GM23248 (cell line): ENCODE data around the gene ZSCAN22. TPM values are rescaled to one million over a fixed set of nuclear protein-coding genes. Genes with fewer than 3 reads are reported as not detected.

Experiments
- DNase-seq: peaks from one replicate; pipeline ENCODE4 v3.0.0-alpha.2; 2015
- H2AFZ ChIP-seq: fragments of 200-600 bp; sonication (generic); 2 replicates; pipeline ENCODE4 v1.6.1; 2016; ENCODE audit warnings: antibody characterized with exemption
- H3F3A ChIP-seq: fragments of 200-600 bp; sonication (generic); 2 replicates; pipeline ENCODE4 v1.6.1; 2016; ENCODE audit warnings: mild to moderate bottlenecking, antibody characterized with exemption, mixed run types; ENCODE audit not compliant: insufficient read depth
- H3K27ac ChIP-seq: fragments of 200-600 bp; sonication (generic); 2 replicates; pipeline ENCODE4 v1.5.1; 2016; ENCODE audit warnings: mild to moderate bottlenecking
- H3K27me3 ChIP-seq: fragments of 200-600 bp; sonication (generic); replicated peaks from 2 replicates; pipeline ENCODE4 v1.6.1; 2016; ENCODE audit warnings: mild to moderate bottlenecking; ENCODE audit not compliant: insufficient read depth
- H3K36me3 ChIP-seq: fragments of 200-600 bp; sonication (generic); 2 replicates; pipeline ENCODE4 v1.6.1; 2016; ENCODE audit warnings: low read depth, mild to moderate bottlenecking
- H3K4me1 ChIP-seq: fragments of 200-600 bp; sonication (generic); 2 replicates; pipeline ENCODE4 v1.6.1; 2016; ENCODE audit warnings: mild to moderate bottlenecking; ENCODE audit not compliant: insufficient read depth
- H3K4me2 ChIP-seq: fragments of 200-600 bp; sonication (generic); one replicate; pipeline ENCODE4 v1.6.1; 2016; ENCODE audit warnings: mild to moderate bottlenecking; ENCODE audit not compliant: unreplicated experiment
- H3K4me3 ChIP-seq: fragments of 200-600 bp; sonication (generic); 2 replicates; pipeline ENCODE4 v1.5.1; 2016; ENCODE audit warnings: mild to moderate bottlenecking
- H3K79me2 ChIP-seq: fragments of 200-600 bp; sonication (generic); 2 replicates; pipeline ENCODE4 v1.6.1; 2016; ENCODE audit warnings: mild to moderate bottlenecking; ENCODE audit not compliant: insufficient read depth
- H3K9ac ChIP-seq: fragments of 200-600 bp; sonication (generic); 2 replicates; pipeline ENCODE4 v1.6.1; 2016; ENCODE audit warnings: mild to moderate bottlenecking
- H3K9me2 ChIP-seq: fragments of 200-600 bp; sonication (generic); 2 replicates; pipeline ENCODE4 v1.6.1; 2016; ENCODE audit warnings: mixed run types, mild to moderate bottlenecking, moderate library complexity; ENCODE audit not compliant: insufficient read depth
- H3K9me3 ChIP-seq: fragments of 200-600 bp; sonication (generic); one replicate; pipeline ENCODE4 v1.6.1; 2017; ENCODE audit warnings: low read depth
- H4K20me1 ChIP-seq: fragments of 200-600 bp; sonication (generic); 2 replicates; pipeline ENCODE4 v1.6.0; 2016; ENCODE audit not compliant: insufficient read depth
- EZH2 ChIP-seq: fragments of 200-600 bp; sonication (generic); IDR thresholded peaks from 2 replicates; pipeline ENCODE4 v1.6.1; 2018; ENCODE audit warnings: antibody characterized with exemption, mild to moderate bottlenecking; ENCODE audit not compliant: insufficient read depth, poor library complexity, severe bottlenecking
- EZH2phosphoT487 ChIP-seq: fragments of 200-600 bp; sonication (generic); IDR thresholded peaks from 2 replicates; pipeline ENCODE4 v1.6.1; 2018; ENCODE audit warnings: antibody characterized with exemption, moderate library complexity, mild to moderate bottlenecking, low read depth; ENCODE audit not compliant: insufficient read depth
- WGBS, 2 experiments: methylation state at CpG; one replicate each; pipeline ENCODE4 v1.1.6; 2015 to 2017; ENCODE audit warnings: low lambda C conversion rate in 2 of 2, low coverage in 1 of 2; ENCODE audit errors: missing lambda C conversion rate in 2 of 2; 5-methylcytosine and 5-hydroxymethylcytosine counted together
- in situ Hi-C: fragments of 300-500 bp; cut with MboI; formaldehyde crosslinking; loops from 2 replicates; pipeline ENCODE4 v1.15.0; 2020
- polyA plus RNA-seq: library from polyadenylated mRNA; unstranded; fragments of >200 nt; fragmentation: Nextera tagmentation; extraction: Ambion mirVana; gene quantifications from 2 replicates; pipeline ENCODE4 v1.2.1, GENCODE V29; 2016
- total RNA-seq: library from RNA; depleted of rRNA; stranded (reverse); fragments of >200 nt; shearing (Covaris generic); gene quantifications from 2 replicates; pipeline ENCODE4 v1.2.3, GENCODE V29; 2014; rRNA removed

Gene ZSCAN22
- total RNA-seq: 1.8 and 3.4 TPM in 2 replicates
- polyA plus RNA-seq: 1.5 and 2.1 TPM in 2 replicates

DNA sequence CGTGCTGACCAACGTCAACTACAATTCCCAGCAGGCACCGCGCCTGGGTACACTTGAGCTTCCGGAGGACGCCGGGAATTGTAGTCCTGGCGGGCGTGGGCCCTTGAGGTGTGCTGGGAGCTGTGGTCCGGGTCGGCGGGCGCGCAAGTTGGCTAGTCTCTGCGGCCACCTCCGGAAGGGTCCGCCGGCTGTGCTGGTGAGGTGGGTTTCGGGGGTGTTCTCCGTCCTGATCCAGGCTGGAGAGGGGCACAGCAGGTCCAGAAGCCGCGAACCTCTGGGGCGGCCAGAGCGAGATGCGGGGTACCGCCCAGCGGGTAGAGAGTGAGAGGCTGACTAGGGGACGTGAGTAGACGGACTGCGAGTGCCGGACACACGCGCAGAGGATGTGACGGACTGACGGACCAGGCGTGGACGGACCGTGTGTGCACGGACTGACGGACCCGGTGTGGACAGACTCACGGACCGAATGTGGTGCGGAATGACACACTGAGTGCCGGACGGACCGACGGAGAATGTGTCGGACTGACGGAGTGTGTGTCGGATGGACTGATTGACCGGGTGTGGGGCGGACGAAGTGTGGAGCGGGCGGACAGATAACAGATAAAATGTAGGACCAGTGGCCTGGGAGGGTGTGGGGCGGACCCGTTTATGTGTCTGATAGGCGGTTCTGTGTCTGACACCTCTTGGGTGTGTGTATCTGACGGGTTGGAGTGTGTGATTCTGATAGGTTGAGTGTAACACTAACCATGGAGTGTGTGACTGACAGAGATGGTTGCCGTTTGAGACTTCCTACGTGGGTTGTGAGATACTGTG lies at the start of gene ZSCAN22:
Gene ZSCAN22, plus strand, starts transcription at position 81 of the 813 bp plus-strand sequence. CDS start 7,809 bp downstream, outside the sequence.
- H3K9me3 ChIP-seq: no peaks in the 10 kb centered on the region
- peaks cover 55% of the 10 kb centered on the region for H3K79me2 ChIP-seq
- peak within 1 kb of the TSS; percentile 87 for H3K27ac ChIP-seq
- TF ChIP-seq EZH2phosphoT487: no peak
- TF ChIP-seq EZH2: no peak
- peaks cover 19% of the 10 kb centered on the region for H3K4me1 ChIP-seq
- H3K9me2 ChIP-seq: no peaks in the 10 kb centered on the region
- peak within 1 kb of the TSS; percentile 99 for H3K4me3 ChIP-seq
- 0 to 1% methylated on average over 60 to 62 of the region's 62 CpGs for WGBS, 2 experiments
- H3F3A ChIP-seq: peaks cover 15% of the 10 kb centered on the region
- H2AFZ ChIP-seq: peak within 1 kb of the TSS; percentile 97
- H3K36me3 ChIP-seq: 0 out of 2 replicates have a peak, but pooled peaks cover 3% of the 10 kb centered on the region
- no peaks in the 10 kb centered on the region for H4K20me1 ChIP-seq
- H3K27me3 ChIP-seq: no peaks in the 10 kb centered on the region
- in situ Hi-C loops: no loop called here
- DNase-seq: peak; percentile 100
- H3K4me2 ChIP-seq: peak within 1 kb of the TSS; percentile 90
- H3K9ac ChIP-seq: peak within 1 kb of the TSS; percentile 93

- no peaks in the 10 kb centered on the region for H3K9me3 ChIP-seq
- H3K4me2 ChIP-seq: peak overlapping the region; percentile 75
- peaks cover 16% of the 10 kb centered on the region for H3K36me3 ChIP-seq
- H3K27me3 ChIP-seq: no peaks in the 10 kb centered on the region
- H3K4me3 ChIP-seq: peak overlapping the region; percentile 92
- TF ChIP-seq EZH2 (no peak), EZH2phosphoT487 (no peak)
- H4K20me1 ChIP-seq: no peaks in the 10 kb centered on the region
- in situ Hi-C loops: no loop called here
- peaks cover 13% of the 10 kb centered on the region for H3F3A ChIP-seq
- H3K4me1 ChIP-seq: peaks cover 7% of the 10 kb centered on the region; the same call in 1 of the 2 replicates
- no peaks in the 10 kb centered on the region for H3K9me2 ChIP-seq
- WGBS, 2 experiments: 92 to 96% methylated on average over 7 of the region's 7 CpGs
- H3K9ac ChIP-seq: no peak overlapping the region
- peaks cover 89% of the 10 kb centered on the region for H3K79me2 ChIP-seq
- no peak overlapping the region for H2AFZ ChIP-seq
- DNase-seq: no peak
- H3K27ac ChIP-seq: no peak overlapping the region
Measured at GRCh38 chr19:58277197-58277596, 49.6 kb upstream of the ZSCAN22 start.

DNA sequence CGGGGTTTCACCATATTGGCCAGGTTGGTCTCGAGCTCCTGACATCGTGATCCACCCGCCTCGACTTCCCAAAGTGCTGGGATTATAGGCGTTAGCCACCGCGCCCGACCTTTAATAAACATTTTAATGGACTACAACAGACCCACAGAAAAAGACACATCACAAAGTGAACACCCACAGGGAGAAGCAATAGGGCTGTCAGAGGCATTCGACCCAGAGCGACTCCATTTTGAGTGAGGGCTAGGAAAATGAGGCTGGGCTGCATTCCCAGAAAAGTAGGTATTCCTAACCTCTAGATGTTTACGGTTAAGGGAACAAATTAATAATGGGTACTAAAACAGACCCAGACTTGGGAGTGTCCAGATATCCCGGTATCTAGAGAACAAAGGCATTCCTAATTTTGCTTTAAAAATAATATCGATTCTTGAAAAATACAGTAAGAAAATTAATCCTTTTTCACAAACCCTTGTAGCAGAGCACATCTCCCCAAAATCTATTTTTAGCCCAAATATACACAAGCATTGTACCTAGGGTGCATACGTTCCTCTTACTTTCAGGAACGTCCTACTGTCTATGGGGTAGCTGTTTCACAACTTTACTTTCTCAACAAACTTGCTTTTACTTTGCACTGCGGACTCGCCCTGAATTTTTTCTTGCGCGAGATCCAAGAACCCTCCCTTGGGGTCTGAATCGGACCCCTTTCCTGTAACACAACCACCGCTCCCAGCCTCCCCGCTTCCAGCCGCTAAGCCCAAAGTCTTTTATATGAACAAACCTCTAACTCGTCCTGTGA lies 48.9 kb upstream of the ZSCAN22 start:
- peak overlapping the region; percentile 94 for H3K9ac ChIP-seq
- no peaks in the 10 kb centered on the region for H3K9me3 ChIP-seq
- H3K79me2 ChIP-seq: peaks cover 89% of the 10 kb centered on the region
- H3K27ac ChIP-seq: peak overlapping the region; percentile 91
- H3K27me3 ChIP-seq: no peaks in the 10 kb centered on the region
- H2AFZ ChIP-seq: peak overlapping the region; percentile 83
- H3K4me3 ChIP-seq: peak overlapping the region; percentile 92
- no peaks in the 10 kb centered on the region for H3K9me2 ChIP-seq
- peaks cover 9% of the 10 kb centered on the region for H3K36me3 ChIP-seq
- 33 to 38% methylated on average over 23 to 25 of the region's 25 CpGs for WGBS, 2 experiments
- H3F3A ChIP-seq: peaks cover 13% of the 10 kb centered on the region
- peak overlapping the region; percentile 75 for H3K4me2 ChIP-seq
- peak; percentile 19 for DNase-seq
- no peaks in the 10 kb centered on the region for H4K20me1 ChIP-seq
- peaks cover 7% of the 10 kb centered on the region; the same call in 1 of the 2 replicates for H3K4me1 ChIP-seq
- in situ Hi-C loops: no loop called here
- TF ChIP-seq EZH2 (no peak), EZH2phosphoT487 (no peak)

- peak; percentile 99 for DNase-seq
- H2AFZ ChIP-seq: peak within 1 kb of the TSS; percentile 88
- no peaks in the 10 kb centered on the region for H3K9me3 ChIP-seq
- H3K4me3 ChIP-seq: peak within 1 kb of the TSS; percentile 92
- peaks cover 5% of the 10 kb centered on the region for H3K36me3 ChIP-seq
- peaks cover 13% of the 10 kb centered on the region for H3F3A ChIP-seq
- no peaks in the 10 kb centered on the region for H3K27me3 ChIP-seq
- H3K79me2 ChIP-seq: peaks cover 91% of the 10 kb centered on the region
- TF ChIP-seq EZH2 (no peak), EZH2phosphoT487 (no peak)
- 1% methylated on average over 36 to 37 of the region's 42 CpGs for WGBS, 2 experiments
- peaks cover 7% of the 10 kb centered on the region; the same call in 1 of the 2 replicates for H3K4me1 ChIP-seq
- H3K9me2 ChIP-seq: no peaks in the 10 kb centered on the region
- H4K20me1 ChIP-seq: no peaks in the 10 kb centered on the region
- peak within 1 kb of the TSS; percentile 90 for H3K4me2 ChIP-seq
- H3K27ac ChIP-seq: peak within 1 kb of the TSS; percentile 91
- peak within 1 kb of the TSS; percentile 94 for H3K9ac ChIP-seq
- in situ Hi-C loops: no loop called here
Measured at GRCh38 chr19:58278541-58279041, 48.2 kb upstream of the ZSCAN22 start, which contains the start of gene ZNF8. Gene ZNF8 (plus strand): TSS chr19:58278955. CDS start chr19:58279082, 127 bp downstream.
